Esophagus muscularis mucosa (tissue), 4 donors: Measurements from ENCODE around the gene CTDSP2. TPM values are rescaled to one million over a fixed set of nuclear protein-coding genes. Genes with fewer than 3 reads are reported as not detected.
"Not testable (repeated sequence)": the region's sequence is repeated elsewhere in the genome, so short reads cannot be mapped to it uniquely, and the experiment has no call there.

Source experiments
- DNase-seq: peaks from one replicate; pipeline ENCODE4 v3.0.0-alpha.2; 2017; ENCODE audit errors: extremely low spot score
- H3K27ac ChIP-seq, 4 donors: fragments of 200-600 bp; sonication (generic); replicated peaks in 1 of 4; 1 replicate in 3 of 4; 2 replicates in 1 of 4; pipeline ENCODE4 v1.5.1; 2016 to 2019; ENCODE audit warnings: mild to moderate bottlenecking in 1 of 4
- H3K27me3 ChIP-seq, 4 donors: fragments of 200-600 bp; sonication (generic); one replicate each; pipeline versions ENCODE4 v1.5.1 to v1.6.0; 2016 to 2019
- H3K36me3 ChIP-seq, 4 donors: fragments of 200-600 bp; sonication (generic); one replicate each; pipeline ENCODE4 v1.5.1; 2016 to 2019
- H3K4me1 ChIP-seq, 4 donors: fragments of 200-600 bp; sonication (generic); one replicate each; pipeline ENCODE4 v1.5.1; 2016 to 2019
- H3K4me3 ChIP-seq, 4 donors: fragments of 200-600 bp; sonication (generic); 1 replicate in 2 of 4; 2 replicates in 2 of 4; pipeline ENCODE4 v1.5.1; 2016 to 2019; ENCODE audit warnings: mild to moderate bottlenecking in 4 of 4, moderate library complexity in 1 of 4
- H3K9me3 ChIP-seq, 4 donors: fragments of 200-600 bp; sonication (generic); 1 replicate in 3 of 4; 2 replicates in 1 of 4; pipeline ENCODE4 v1.5.1; 2016 to 2019
- EP300 ChIP-seq: sonication (generic); formaldehyde crosslinking; IDR thresholded peaks from one replicate; pipeline ENCODE4 v1.6.1; 2017; ENCODE audit warnings: antibody characterized with exemption
- POLR2A ChIP-seq: fragments of 450-650 bp; IDR thresholded peaks from one replicate; pipeline ENCODE4 v1.6.1; 2017; ENCODE audit warnings: antibody characterized with exemption, moderate library complexity, mild to moderate bottlenecking, low read depth
- POLR2AphosphoS5 ChIP-seq, 2 donors: sonication (generic); formaldehyde crosslinking; IDR thresholded peaks; one replicate each; pipeline ENCODE4 v1.6.1; 2017; ENCODE audit warnings: antibody characterized with exemption in 2 of 2
- WGBS: methylation state at CpG from one replicate; pipeline ENCODE4 v1.1.5; 2018; 5-methylcytosine and 5-hydroxymethylcytosine counted together
- intact Hi-C: fragments of 100-400 bp; cut with DNase I; formaldehyde crosslinking; loops from one replicate; pipeline ENCODE4 v1.15.1; 2023
- total RNA-seq, 4 donors: library from RNA; depleted of rRNA; stranded (reverse); fragments of >200 nt; gene quantifications; one replicate each; pipeline versions ENCODE4 v1.1.0 to v1.2.1, GENCODE V29; 2016
- TF ChIP-seq, protein P1 (sequence below), 3 experiments: fragments of 200-600 bp in 2 of 3; fragments of 450-650 bp in 1 of 3; sonication (generic) in 2 of 3; IDR thresholded peaks; one replicate each; pipeline ENCODE4 v1.5.1; 2017 to 2019; ENCODE audit warnings: antibody characterized with exemption in 3 of 3, mild to moderate bottlenecking in 2 of 3, moderate library complexity in 1 of 3

The CTDSP2 gene
- total RNA-seq, 4 donors from 2014 or later, result 127 to 249 (median 196) TPM

DNA sequence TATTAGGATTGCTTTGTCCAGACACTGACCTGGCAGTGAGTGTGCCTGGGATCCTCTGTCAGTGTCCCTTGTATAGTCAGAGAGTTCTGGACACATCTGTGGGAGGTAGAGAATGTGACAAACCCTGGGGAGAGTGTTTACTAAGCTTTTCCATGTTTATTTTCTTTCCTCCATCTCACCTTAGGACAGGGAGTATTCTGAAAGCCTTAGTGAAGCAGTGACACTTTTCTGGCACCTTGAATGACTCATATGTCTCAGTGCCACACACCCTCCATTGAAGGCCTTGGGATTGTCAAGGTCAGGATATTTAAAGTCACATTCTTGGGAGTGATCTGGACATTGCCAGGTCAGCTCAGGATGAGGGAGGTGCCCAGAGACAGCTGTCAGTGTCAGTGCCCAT, 34.9 kb upstream of the CTDSP2 start:
- Histone ChIP-seq H3K36me3 (no peaks in the 10 kb centered on the region), H3K4me1 (peaks cover 2 to 6% (median 4%) of the 10 kb centered on the region in 4 donors), H3K27ac (peak overlapping the region in 2 of 4 donors; percentile 3 to 6), H3K27me3 (no peaks in the 10 kb centered on the region), H3K4me3 (no peak overlapping the region), H3K9me3 (peaks cover 0 to 9% (median 0%) of the 10 kb centered on the region in 4 donors)
- no peak for DNase-seq
- TF ChIP-seq EP300 (no peak), POLR2AphosphoS5 (IDR thresholded peaks at IDR 0.05) (no peak), POLR2A (no peak)
- TF ChIP-seq, protein P1, sequence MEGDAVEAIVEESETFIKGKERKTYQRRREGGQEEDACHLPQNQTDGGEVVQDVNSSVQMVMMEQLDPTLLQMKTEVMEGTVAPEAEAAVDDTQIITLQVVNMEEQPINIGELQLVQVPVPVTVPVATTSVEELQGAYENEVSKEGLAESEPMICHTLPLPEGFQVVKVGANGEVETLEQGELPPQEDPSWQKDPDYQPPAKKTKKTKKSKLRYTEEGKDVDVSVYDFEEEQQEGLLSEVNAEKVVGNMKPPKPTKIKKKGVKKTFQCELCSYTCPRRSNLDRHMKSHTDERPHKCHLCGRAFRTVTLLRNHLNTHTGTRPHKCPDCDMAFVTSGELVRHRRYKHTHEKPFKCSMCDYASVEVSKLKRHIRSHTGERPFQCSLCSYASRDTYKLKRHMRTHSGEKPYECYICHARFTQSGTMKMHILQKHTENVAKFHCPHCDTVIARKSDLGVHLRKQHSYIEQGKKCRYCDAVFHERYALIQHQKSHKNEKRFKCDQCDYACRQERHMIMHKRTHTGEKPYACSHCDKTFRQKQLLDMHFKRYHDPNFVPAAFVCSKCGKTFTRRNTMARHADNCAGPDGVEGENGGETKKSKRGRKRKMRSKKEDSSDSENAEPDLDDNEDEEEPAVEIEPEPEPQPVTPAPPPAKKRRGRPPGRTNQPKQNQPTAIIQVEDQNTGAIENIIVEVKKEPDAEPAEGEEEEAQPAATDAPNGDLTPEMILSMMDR (IDR thresholded peaks at IDR 0.05), result no peak
- intact Hi-C loops, result no loop called here

DNA sequence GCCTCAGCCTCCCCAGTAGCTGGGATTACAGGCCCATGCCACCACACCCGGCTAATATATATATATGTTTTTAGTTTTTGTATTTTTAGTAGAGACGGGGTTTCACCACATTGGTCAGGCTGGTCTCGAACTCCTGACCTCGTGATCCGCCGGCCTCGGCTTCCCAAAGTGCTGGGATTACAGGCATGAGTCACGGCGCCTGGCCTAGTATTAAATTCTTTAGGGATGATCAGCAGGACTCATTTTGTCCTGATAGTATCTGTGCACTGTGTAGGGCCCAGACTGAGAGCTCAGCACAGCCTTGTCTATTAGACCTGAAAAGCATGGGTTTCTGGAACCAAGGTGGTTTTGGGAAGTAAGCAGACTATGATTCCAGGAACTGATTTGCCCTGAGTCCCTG, 34.5 kb upstream of the CTDSP2 start:
- intact Hi-C loops, H3K4me1 ChIP-seq, H3K36me3 ChIP-seq, DNase-seq, H3K27me3 ChIP-seq, H3K9me3 ChIP-seq, H3K4me3 ChIP-seq: not testable (repeated sequence)
- peak overlapping the region in 2 of 4 donors; percentile 3 to 6 for H3K27ac ChIP-seq
- WGBS, result 86% methylated on average over 9 of the region's 9 CpGs

DNA sequence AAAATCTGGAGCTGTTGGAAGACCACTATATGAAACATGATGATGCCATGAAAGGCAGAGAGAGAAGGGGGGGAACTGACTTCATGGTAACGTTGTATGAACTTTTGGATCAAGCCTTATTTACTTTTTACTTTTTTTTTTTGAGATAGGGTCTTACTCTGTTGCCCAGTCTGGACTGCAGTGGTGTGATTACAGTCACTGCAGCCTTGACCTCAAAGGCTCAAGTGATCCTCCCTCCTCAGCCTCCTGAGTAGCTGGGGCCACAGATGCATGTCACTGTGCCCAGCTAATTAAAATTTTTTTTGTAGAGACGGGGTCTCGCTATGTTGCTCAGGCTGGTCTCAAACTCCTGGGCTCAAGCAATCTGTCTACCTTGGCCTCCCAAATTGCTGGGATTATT, 31.3 kb upstream of the CTDSP2 start:
- Histone ChIP-seq H3K9me3 (no peaks in the 10 kb centered on the region), H3K27ac (no peak overlapping the region), H3K36me3 (no peaks in the 10 kb centered on the region), H3K4me3 (no peak overlapping the region), H3K27me3 (no peaks in the 10 kb centered on the region), H3K4me1 (peaks cover 0 to 25% (median 19%) of the 10 kb centered on the region in 4 donors)
- TF ChIP-seq, protein P1 (IDR thresholded peaks at IDR 0.05), result no peak
- TF ChIP-seq EP300 (no peak), POLR2AphosphoS5 (IDR thresholded peaks at IDR 0.05) (no peak), POLR2A (no peak)
- 92% methylated on average over 3 of the region's 3 CpGs for WGBS
- no peak for DNase-seq
- intact Hi-C loops, result no loop called here

DNA sequence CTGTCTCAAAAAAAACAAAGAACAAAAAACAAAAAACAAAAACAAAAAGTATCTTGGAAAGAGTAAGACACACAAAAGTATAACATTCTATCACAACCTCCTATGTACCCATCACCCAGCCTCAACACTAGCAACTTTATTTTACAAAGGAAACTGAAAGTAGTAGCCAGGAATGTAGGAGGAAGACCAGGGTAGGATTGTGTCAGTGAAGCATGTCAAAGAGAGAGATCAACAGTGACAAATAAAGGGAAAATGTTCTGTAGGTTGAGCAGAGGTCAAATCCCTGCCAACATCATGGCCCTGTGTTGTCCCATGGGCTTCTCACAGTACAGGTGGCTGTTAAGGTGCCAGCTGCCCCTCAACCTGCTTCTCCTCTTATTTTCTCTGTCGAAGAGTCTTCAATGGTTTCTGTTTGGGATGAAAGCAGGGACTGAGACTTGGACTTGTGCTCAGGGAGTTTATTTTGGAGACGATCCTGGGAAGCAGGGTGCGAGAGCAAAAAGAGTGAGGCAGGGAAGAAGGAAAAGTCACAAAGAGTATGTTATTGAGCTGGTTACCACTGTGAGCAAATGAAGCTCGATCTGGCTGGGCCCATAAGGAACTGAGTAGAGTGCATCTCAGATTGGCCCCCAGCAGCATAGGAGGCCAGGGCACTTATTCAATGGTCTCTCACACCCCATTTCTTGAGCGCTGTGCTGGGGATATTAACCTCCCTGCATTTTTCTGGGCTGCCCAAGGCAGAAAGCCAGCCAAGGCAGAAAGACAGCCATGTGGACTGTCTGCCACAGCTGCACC, 29.4 kb upstream of the CTDSP2 start:
- H3K4me3 ChIP-seq, result no peak overlapping the region

More for the DNA sequence above, 29.4 kb upstream of the CTDSP2 start:
- DNase-seq, result no peak
- TF ChIP-seq, protein P1 (IDR thresholded peaks at IDR 0.05), result no peak
- TF ChIP-seq EP300 (no peak), POLR2AphosphoS5 (IDR thresholded peaks at IDR 0.05) (no peak), POLR2A (no peak)
- Histone ChIP-seq H3K4me1 (peaks cover 0 to 21% (median 17%) of the 10 kb centered on the region in 4 donors), H3K36me3 (no peaks in the 10 kb centered on the region), H3K27ac (peak overlapping the region in 1 of 4 donors; percentile 42), H3K9me3 (no peaks in the 10 kb centered on the region), H3K27me3 (no peaks in the 10 kb centered on the region)
- intact Hi-C loops, result no loop called here
- 77% methylated on average over 5 of the region's 5 CpGs for WGBS
